ENCODE results near the gene NDUFAF3. TPM values are rescaled to one million over a fixed set of nuclear protein-coding genes. Genes with fewer than 3 reads are reported as not detected.

The NDUFAF3 gene
- total RNA-seq, 1 experiment from 2014 or later, result 91.0 TPM

GRCh38 chr3:49015072-49015471 lies 6.8 kb upstream of the NDUFAF3 start:
- H4K20me1 ChIP-seq (ENCODE audit: insufficient read depth), result no peaks in the 10 kb centered on the region
- DNase-seq (ENCODE audit: low read depth, low spot score) (no peak), ATAC-seq (no peak)
- H3K36me3 ChIP-seq (ENCODE audit: control insufficient read depth in 1 of 2, insufficient read depth in 2 of 2, low read length in 2 of 2), result peaks cover 19 to 36% of the 10 kb centered on the region in 2 experiments; a peak in 3 of 4 replicates
- H3K4me2 ChIP-seq (ENCODE audit: low read length), result no peak overlapping the region
- intact Hi-C loops (cut with micrococcal nuclease), result no loop called here
- no peaks in the 10 kb centered on the region for H3K9me3 ChIP-seq (ENCODE audit: control insufficient read depth in 1 of 2, insufficient read depth in 1 of 2, low read depth in 1 of 2, low read length in 2 of 2)
- no peak overlapping the region for H3K9ac ChIP-seq (ENCODE audit: low read length)
- no peak overlapping the region for H2AFZ ChIP-seq (ENCODE audit: low read depth, low read length, poor library complexity, severe bottlenecking)
- ChIA-PET CTCF (no interaction called here), RAD21 (ENCODE audit: low non-redundant PET in 1 of 2, low total read pairs in 2 of 2, uncharacterized antibody in 2 of 2, unreplicated experiment in 2 of 2) (no interaction called here), POLR2A (interaction anchor here (4.1 kb wide), 1 partner anchor 7 kb away, joined by 39 read pairs; the partner anchor contains the start of gene WDR6)
- H3K9me2 ChIP-seq (ENCODE audit: insufficient read depth), result no peaks in the 10 kb centered on the region
- no peak overlapping the region for H3K4me3 ChIP-seq (replicated peaks in 1 of 2; ENCODE audit: low read depth in 1 of 2, low read length in 2 of 2)
- H3K27ac ChIP-seq (ENCODE audit: low read depth, low read length), result no peak overlapping the region
- H3K27me3 ChIP-seq (ENCODE audit: insufficient read depth, low read length), result no peaks in the 10 kb centered on the region
- no TSS peak for BruUV-seq (replicated peaks)
- H3K4me1 ChIP-seq (ENCODE audit: control insufficient read depth in 1 of 2, insufficient read depth in 2 of 2, low read length in 2 of 2), result peaks cover 14 to 38% of the 10 kb centered on the region in 2 experiments
- TF ChIP-seq, protein P1, sequence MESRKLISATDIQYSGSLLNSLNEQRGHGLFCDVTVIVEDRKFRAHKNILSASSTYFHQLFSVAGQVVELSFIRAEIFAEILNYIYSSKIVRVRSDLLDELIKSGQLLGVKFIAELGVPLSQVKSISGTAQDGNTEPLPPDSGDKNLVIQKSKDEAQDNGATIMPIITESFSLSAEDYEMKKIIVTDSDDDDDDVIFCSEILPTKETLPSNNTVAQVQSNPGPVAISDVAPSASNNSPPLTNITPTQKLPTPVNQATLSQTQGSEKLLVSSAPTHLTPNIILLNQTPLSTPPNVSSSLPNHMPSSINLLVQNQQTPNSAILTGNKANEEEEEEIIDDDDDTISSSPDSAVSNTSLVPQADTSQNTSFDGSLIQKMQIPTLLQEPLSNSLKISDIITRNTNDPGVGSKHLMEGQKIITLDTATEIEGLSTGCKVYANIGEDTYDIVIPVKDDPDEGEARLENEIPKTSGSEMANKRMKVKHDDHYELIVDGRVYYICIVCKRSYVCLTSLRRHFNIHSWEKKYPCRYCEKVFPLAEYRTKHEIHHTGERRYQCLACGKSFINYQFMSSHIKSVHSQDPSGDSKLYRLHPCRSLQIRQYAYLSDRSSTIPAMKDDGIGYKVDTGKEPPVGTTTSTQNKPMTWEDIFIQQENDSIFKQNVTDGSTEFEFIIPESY (IDR thresholded peaks at IDR 0.05; ENCODE audit: extremely low read depth, insufficient replicate concordance, low read length), result no peak
- TF ChIP-seq ELF1 (IDR thresholded peaks at IDR 0.05; ENCODE audit: borderline replicate concordance, low read depth) (no peak), EZH2 (IDR thresholded peaks at IDR 0.05) (no peak), SRF (IDR thresholded peaks at IDR 0.05; ENCODE audit: low read depth) (no peak), CBX3 (IDR thresholded peaks at IDR 0.05; ENCODE audit: low read depth) (no peak), MAX (IDR thresholded peaks at IDR 0.05) (no peak), FOSL1 (IDR thresholded peaks at IDR 0.05; ENCODE audit: low read depth) (no peak), POLR2A (IDR thresholded peaks at IDR 0.05; ENCODE audit: borderline replicate concordance, extremely low read depth, insufficient read depth, insufficient read length) (no peak), SP1 (IDR thresholded peaks at IDR 0.05; ENCODE audit: low read depth) (no peak), ZFX (IDR thresholded peaks at IDR 0.05) (no peak), EGR1 (IDR thresholded peaks at IDR 0.05; ENCODE audit: low read depth) (no peak), TCF7L2 (IDR thresholded peaks at IDR 0.05; ENCODE audit: borderline replicate concordance, extremely low read depth, insufficient read depth, insufficient read length) (no peak), SIN3A (IDR thresholded peaks at IDR 0.05; ENCODE audit: low read depth) (no peak), CEBPB (IDR thresholded peaks at IDR 0.05; ENCODE audit: low read depth) (no peak), EZH2phosphoT487 (IDR thresholded peaks at IDR 0.05; ENCODE audit: borderline replicate concordance) (no peak), ZNF274 (IDR thresholded peaks at IDR 0.05; ENCODE audit: low read depth, low read length) (no peak), POLR2AphosphoS5 (IDR thresholded peaks at IDR 0.05; ENCODE audit: low read depth, low read length) (no peak), YY1 (IDR thresholded peaks at IDR 0.05; ENCODE audit: extremely low read depth, insufficient replicate concordance, low read depth, low read length) (no peak), REST (IDR thresholded peaks at IDR 0.05; ENCODE audit: low read depth) (no peak)
- TF ChIP-seq, protein P2, sequence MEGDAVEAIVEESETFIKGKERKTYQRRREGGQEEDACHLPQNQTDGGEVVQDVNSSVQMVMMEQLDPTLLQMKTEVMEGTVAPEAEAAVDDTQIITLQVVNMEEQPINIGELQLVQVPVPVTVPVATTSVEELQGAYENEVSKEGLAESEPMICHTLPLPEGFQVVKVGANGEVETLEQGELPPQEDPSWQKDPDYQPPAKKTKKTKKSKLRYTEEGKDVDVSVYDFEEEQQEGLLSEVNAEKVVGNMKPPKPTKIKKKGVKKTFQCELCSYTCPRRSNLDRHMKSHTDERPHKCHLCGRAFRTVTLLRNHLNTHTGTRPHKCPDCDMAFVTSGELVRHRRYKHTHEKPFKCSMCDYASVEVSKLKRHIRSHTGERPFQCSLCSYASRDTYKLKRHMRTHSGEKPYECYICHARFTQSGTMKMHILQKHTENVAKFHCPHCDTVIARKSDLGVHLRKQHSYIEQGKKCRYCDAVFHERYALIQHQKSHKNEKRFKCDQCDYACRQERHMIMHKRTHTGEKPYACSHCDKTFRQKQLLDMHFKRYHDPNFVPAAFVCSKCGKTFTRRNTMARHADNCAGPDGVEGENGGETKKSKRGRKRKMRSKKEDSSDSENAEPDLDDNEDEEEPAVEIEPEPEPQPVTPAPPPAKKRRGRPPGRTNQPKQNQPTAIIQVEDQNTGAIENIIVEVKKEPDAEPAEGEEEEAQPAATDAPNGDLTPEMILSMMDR (IDR thresholded peaks at IDR 0.05 in 2 of 3, conservative IDR thresholded peaks at IDR 0.05 in 1 of 3; ENCODE audit: borderline replicate concordance in 1 of 3, insufficient read depth in 1 of 3, low read depth in 2 of 3, low read length in 2 of 3), result no peak
- H3K79me2 ChIP-seq (ENCODE audit: insufficient read depth, low read length), result peaks cover 50% of the 10 kb centered on the region

All from HCT116 (cell line).